Lower lobe of right lung (tissue), 2 donors: ENCODE results near the gene MET. TPM values are rescaled to one million over a fixed set of nuclear protein-coding genes. Genes with fewer than 3 reads are reported as not detected.

Experiments
- ATAC-seq, 2 donors: fragments of 200-7000 bp; cut with Tn5 transposase; one replicate each; pipeline ENCODE4 v1.9.1; 2020 to 2022; ENCODE audit warnings: mild to moderate bottlenecking in 2 of 2, moderate library complexity in 2 of 2
- DNase-seq: peaks from one replicate; pipeline ENCODE4 v3.0.0-alpha.2; 2020
- H3K27ac ChIP-seq: fragments of 200-600 bp; one replicate; pipeline ENCODE4 v1.8.0; 2022
- H3K27me3 ChIP-seq: fragments of 200-600 bp; one replicate; pipeline ENCODE4 v1.8.0; 2022; ENCODE audit warnings: low read depth
- H3K36me3 ChIP-seq: fragments of 200-600 bp; one replicate; pipeline ENCODE4 v1.8.0; 2022; ENCODE audit warnings: mild to moderate bottlenecking
- H3K4me1 ChIP-seq: fragments of 200-600 bp; one replicate; pipeline ENCODE4 v1.8.0; 2022
- H3K4me3 ChIP-seq: fragments of 200-600 bp; one replicate; pipeline ENCODE4 v1.8.0; 2022; ENCODE audit warnings: mild to moderate bottlenecking
- H3K9me3 ChIP-seq: fragments of 200-600 bp; one replicate; pipeline ENCODE4 v1.8.0; 2022
- intact Hi-C: fragments of 100-400 bp; cut with DNase I; formaldehyde crosslinking; loops from one replicate; pipeline ENCODE4 v1.11.0; 2022
- total RNA-seq: library from RNA; stranded (reverse); fragmentation: NEBNext Ultra II Directional; extraction: Animal tissue kit (Norgen Biotek cat#: 25700); gene quantifications from one replicate; pipeline ENCODE4 v1.2.1, GENCODE V29; 2021
- TF ChIP-seq, protein P1 (sequence below): fragments of 200-600 bp; IDR thresholded peaks from one replicate; pipeline ENCODE4 v1.8.0; 2022; ENCODE audit warnings: antibody characterized with exemption, mild to moderate bottlenecking
- donor health status: DM: no; HTN: yes; CAD: no; lungs with severe emphysema.

Gene MET
- total RNA-seq, 1 donor from 2014 or later, result 74.3 TPM

DNA sequence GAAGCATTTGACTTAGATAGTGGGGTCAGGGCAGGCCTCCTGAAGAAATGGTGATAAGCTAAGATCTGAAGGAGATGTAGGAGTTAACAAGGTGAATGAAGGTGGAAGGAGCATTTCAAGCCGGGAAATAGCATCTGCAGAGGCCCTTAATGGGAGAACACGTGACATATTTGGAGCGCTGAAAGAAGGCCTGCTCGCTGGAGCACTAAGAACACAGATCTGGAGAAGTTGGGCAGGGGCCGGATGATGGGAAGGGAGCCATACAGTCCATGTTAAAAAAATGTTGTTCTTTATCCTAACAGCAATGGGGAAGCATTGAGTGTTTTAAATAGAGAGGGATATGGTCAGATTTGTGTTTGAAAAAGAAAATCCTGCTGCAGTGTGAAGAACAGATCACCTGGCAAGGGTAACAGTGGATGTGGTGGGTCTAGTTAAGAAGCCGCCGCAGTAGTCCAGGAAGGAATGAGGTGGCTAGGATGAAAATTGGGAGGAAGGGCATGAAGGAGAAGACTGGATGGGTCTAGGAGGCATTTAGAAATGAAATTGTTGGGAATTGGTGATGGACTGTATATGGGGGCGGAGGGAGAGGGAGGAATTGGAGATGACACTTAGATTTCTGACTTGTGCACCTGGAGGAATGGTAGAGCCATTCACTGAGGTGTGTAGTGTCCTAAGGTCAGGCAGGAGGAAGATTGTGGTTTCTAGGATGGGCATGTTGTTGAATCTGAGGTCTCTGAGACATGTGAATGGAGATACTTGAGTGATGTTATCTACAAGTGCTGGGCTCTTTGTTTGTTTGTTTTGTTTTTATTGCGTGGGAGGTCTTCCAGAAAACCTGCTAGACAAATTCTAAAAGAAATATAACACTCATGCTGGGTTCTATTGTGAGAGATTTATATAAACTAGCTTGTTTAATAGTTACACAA is 58.4 kb downstream of the MET start:
- intact Hi-C loops, result no loop called here
- Histone ChIP-seq H3K36me3 (no peaks in the 10 kb centered on the region), H3K27ac (no peak overlapping the region), H3K9me3 (no peaks in the 10 kb centered on the region), H3K4me3 (no peak overlapping the region), H3K27me3 (no peaks in the 10 kb centered on the region), H3K4me1 (peaks cover 31% of the 10 kb centered on the region)
- ATAC-seq (peak in 1 of 2 donors; percentile 17), DNase-seq (no peak)
- TF ChIP-seq, protein P1, sequence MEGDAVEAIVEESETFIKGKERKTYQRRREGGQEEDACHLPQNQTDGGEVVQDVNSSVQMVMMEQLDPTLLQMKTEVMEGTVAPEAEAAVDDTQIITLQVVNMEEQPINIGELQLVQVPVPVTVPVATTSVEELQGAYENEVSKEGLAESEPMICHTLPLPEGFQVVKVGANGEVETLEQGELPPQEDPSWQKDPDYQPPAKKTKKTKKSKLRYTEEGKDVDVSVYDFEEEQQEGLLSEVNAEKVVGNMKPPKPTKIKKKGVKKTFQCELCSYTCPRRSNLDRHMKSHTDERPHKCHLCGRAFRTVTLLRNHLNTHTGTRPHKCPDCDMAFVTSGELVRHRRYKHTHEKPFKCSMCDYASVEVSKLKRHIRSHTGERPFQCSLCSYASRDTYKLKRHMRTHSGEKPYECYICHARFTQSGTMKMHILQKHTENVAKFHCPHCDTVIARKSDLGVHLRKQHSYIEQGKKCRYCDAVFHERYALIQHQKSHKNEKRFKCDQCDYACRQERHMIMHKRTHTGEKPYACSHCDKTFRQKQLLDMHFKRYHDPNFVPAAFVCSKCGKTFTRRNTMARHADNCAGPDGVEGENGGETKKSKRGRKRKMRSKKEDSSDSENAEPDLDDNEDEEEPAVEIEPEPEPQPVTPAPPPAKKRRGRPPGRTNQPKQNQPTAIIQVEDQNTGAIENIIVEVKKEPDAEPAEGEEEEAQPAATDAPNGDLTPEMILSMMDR, result no peak

DNA sequence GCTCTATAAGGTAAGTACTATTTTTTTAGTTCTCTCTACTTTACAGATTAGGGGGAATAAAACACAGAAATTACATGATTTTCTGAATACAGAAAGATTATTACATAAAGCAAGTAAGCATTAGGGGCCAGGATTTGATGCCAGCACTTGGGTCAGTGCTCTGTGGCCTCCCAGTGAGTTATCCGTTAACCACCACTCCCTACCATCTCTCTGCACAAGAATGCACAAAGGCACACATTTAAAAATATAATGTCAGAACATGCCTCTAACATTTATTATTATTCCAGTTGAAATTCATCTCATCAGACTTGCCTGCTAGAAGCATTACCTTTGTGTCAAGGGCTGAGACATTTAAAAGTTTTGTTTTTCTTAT is 59.0 kb downstream of the MET start:
- DNase-seq, result no peak

DNA sequence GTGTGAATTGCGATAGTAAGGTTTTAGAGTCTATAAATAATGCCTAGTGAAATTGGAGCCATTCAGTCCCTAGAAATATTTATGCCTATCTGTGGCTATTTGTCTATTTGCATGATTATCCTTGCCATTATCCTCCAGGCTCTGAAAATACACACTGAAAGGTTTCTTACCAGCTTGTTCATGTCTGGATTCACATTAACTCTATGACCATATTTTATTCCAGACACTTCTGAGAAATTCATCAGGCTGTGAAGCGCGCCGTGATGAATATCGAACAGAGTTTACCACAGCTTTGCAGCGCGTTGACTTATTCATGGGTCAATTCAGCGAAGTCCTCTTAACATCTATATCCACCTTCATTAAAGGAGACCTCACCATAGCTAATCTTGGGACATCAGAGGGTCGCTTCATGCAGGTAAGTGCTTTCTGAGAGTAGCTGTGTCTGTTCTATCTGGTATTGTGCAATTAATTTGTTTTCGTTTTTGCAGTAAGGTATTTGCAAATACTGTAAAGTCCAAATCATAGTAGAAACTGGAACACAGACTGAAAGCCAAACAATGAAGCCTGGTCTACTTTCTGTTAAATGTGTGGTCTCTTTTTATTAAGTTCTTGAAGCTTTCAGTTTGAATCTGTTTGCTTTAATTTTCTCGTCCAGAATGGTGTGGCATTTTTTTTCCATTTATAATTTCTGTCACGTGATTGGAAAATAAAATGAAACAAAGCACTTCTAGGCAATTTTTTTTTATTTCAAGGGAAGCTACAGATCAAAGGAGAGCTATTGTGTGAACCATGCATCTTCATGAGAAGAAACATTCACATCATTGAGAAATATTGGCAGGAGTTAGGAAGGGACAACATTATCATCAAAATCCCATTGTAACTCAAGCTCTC is 59.7 kb downstream of the MET start:
- Histone ChIP-seq H3K27ac (no peak overlapping the region), H3K27me3 (no peaks in the 10 kb centered on the region), H3K9me3 (no peaks in the 10 kb centered on the region), H3K4me1 (peaks cover 30% of the 10 kb centered on the region), H3K36me3 (no peaks in the 10 kb centered on the region), H3K4me3 (no peak overlapping the region)
- DNase-seq (no peak), ATAC-seq (no peak)
- intact Hi-C loops, result no loop called here
- TF ChIP-seq, protein P1, result no peak

More for the DNA sequence above, 59.0 kb downstream of the MET start:
- H3K4me1 ChIP-seq, result peaks cover 31% of the 10 kb centered on the region
- H3K36me3 ChIP-seq, result no peaks in the 10 kb centered on the region
- intact Hi-C loops, result no loop called here
- TF ChIP-seq, protein P1, result no peak
- no peak overlapping the region for H3K4me3 ChIP-seq
- no peaks in the 10 kb centered on the region for H3K27me3 ChIP-seq
- no peak overlapping the region for H3K27ac ChIP-seq
- ATAC-seq, result no peak
- H3K9me3 ChIP-seq, result no peaks in the 10 kb centered on the region

DNA sequence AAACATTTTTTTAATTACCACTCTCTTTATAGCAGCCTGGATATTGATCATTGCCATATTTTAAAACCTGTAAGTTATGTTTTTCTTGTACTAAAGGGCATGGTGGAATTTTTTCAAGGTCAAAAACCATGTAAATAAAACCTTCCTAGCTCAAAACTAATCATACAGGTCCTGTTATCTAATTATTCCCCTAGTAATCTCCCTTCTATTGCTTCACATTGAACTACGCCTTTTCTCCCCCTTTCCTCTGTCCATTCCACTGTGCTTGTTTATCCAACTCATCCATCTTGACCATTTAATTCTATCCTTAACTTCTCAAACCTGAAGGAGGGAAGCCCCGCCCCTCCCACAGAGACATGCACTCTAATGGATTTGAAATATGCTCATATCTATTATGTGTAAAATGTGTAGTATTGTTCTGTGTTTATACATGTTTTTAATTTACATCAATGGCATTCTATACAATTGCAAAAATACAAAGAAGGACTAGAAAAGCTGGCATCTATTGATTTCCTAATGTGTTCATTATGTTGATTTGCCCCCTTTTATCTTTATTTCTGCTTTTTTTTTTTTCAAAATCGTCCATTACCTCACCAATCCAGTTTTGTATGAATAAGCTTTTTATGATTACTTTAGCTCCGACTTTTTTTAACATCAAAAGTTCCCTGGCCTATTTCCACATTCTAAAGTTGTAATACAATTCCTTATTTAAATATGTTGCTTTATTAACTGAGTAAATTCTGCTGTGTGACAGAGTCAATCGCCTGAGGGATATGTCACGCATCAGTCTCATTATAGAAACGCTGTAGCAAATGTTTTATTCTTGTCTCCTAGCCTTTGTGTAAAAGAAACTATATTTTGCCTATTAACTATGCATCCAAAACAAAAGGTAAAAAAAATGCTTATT is 61.0 kb downstream of the MET start:
- H3K36me3 ChIP-seq, result no peaks in the 10 kb centered on the region
- no peaks in the 10 kb centered on the region for H3K27me3 ChIP-seq
- H3K9me3 ChIP-seq, result no peaks in the 10 kb centered on the region
- H3K4me3 ChIP-seq, result no peak overlapping the region
- peaks cover 28% of the 10 kb centered on the region for H3K4me1 ChIP-seq
- DNase-seq (no peak), ATAC-seq (no peak)
- intact Hi-C loops, result no loop called here
- TF ChIP-seq, protein P1, result no peak
- no peak overlapping the region for H3K27ac ChIP-seq
